Spleen (tissue), 11 donors: ENCODE data around the gene CACNA2D3. TPM values are rescaled to one million over a fixed set of nuclear protein-coding genes. Genes with fewer than 3 reads are reported as not detected.
"Not testable (repeated sequence)": the region's sequence is repeated elsewhere in the genome, so short reads cannot be mapped to it uniquely, and the experiment has no call there.

ENCODE experiments used
- DNase-seq: peaks from one replicate; pipeline ENCODE4 v3.0.0-alpha.2; 2020
- H3K27ac ChIP-seq, 8 donors: fragments of 200-600 bp; sonication (generic) in 7 of 8; 1 replicate in 4 of 8; 2 replicates in 4 of 8; pipeline versions ENCODE4 v1.5.0 to v1.8.0; 2016 to 2021; ENCODE audit warnings: inconsistent platforms in 4 of 8, mild to moderate bottlenecking in 4 of 8, moderate library complexity in 1 of 8
- H3K27me3 ChIP-seq, 7 donors: fragments of 200-600 bp; sonication (generic) in 6 of 7; replicated peaks in 1 of 7; 1 replicate in 4 of 7; 2 replicates in 3 of 7; pipeline versions ENCODE4 v1.5.0 to v1.8.0; 2016 to 2021; ENCODE audit warnings: inconsistent platforms in 3 of 7, mild to moderate bottlenecking in 1 of 7
- H3K36me3 ChIP-seq, 6 donors: fragments of 200-600 bp; sonication (generic) in 5 of 6; 1 replicate in 4 of 6; 2 replicates in 2 of 6; pipeline versions ENCODE4 v1.5.0 to v1.8.0; 2016 to 2021; ENCODE audit warnings: inconsistent platforms in 2 of 6
- H3K4me1 ChIP-seq, 6 donors: fragments of 200-600 bp; sonication (generic) in 5 of 6; 1 replicate in 3 of 6; 2 replicates in 3 of 6; pipeline versions ENCODE4 v1.5.0 to v1.8.0; 2016 to 2021; ENCODE audit warnings: inconsistent platforms in 3 of 6
- H3K4me3 ChIP-seq, 8 donors: fragments of 200-600 bp; sonication (generic) in 7 of 8; 1 replicate in 4 of 8; 2 replicates in 4 of 8; pipeline versions ENCODE4 v1.5.0 to v1.8.0; 2016 to 2021; ENCODE audit warnings: inconsistent platforms in 4 of 8, mild to moderate bottlenecking in 4 of 8, moderate library complexity in 2 of 8
- H3K9me3 ChIP-seq, 8 donors: fragments of 200-600 bp; sonication (generic) in 7 of 8; 1 replicate in 4 of 8; 2 replicates in 4 of 8; pipeline versions ENCODE4 v1.5.0 to v1.8.0; 2016 to 2021; ENCODE audit warnings: inconsistent platforms in 4 of 8
- CTCF ChIP-seq, 11 experiments: fragments of 200-600 bp in 7 of 11; fragments of 450-650 bp in 4 of 11; sonication (generic) in 4 of 11; IDR thresholded peaks in 8 of 11; conservative IDR thresholded peaks in 3 of 11; 1 replicate in 7 of 11; 2 replicates in 4 of 11; pipeline versions ENCODE4 v1.4.0 to v1.8.0; 2016 to 2021; ENCODE audit warnings: antibody characterized with exemption in 11 of 11, inconsistent platforms in 4 of 11, mild to moderate bottlenecking in 1 of 11
- POLR2A ChIP-seq, 3 donors: fragments of 450-650 bp; IDR thresholded peaks; one replicate each; pipeline ENCODE4 v1.5.1; 2017; ENCODE audit warnings: antibody characterized with exemption in 3 of 3, mild to moderate bottlenecking in 1 of 3
- POLR2AphosphoS5 ChIP-seq, 3 donors: sonication (generic); formaldehyde crosslinking; IDR thresholded peaks; one replicate each; pipeline ENCODE4 v1.5.1; 2017; ENCODE audit warnings: antibody characterized with exemption in 3 of 3
- WGBS, 5 donors: extraction: QIAGEN DNeasy Blood & Tissue Kit in 3 of 5; methylation state at CpG; one replicate each; pipeline versions ENCODE4 v1.1.5 to v1.1.7; 2013 to 2018; 5-methylcytosine and 5-hydroxymethylcytosine counted together
- intact Hi-C: fragments of 100-400 bp; cut with DNase I; formaldehyde crosslinking; loops from one replicate; pipeline ENCODE4 v1.15.0; 2023; ENCODE audit warnings: low total_unique reads
- polyA plus RNA-seq, 3 donors: library from polyadenylated mRNA; stranded (reverse); fragments of 200-250 nt; gene quantifications; one replicate each; pipeline ENCODE4 v1.2.1, GENCODE V29; 2013
- total RNA-seq, 7 donors: library from RNA; depleted of rRNA in 3 of 7; stranded (reverse); fragments of >200 nt in 3 of 7; fragmentation: NEBNext Ultra II Directional in 4 of 7; extraction: Animal tissue kit (Norgen Biotek cat#: 25700) in 4 of 7; gene quantifications; one replicate each; pipeline versions ENCODE4 v1.1.0 to v1.2.1, GENCODE V29; 2016 to 2021
- donor health status: healthy with polysubstance abuse.
- donor health status: DM: no; HTN: no; CAD: no; lungs with moderate emphysema.
- donor health status: DM: no; HTN: no; CAD: no.
- donor health status: Bipolar disorder and iron deficiency.
- donor health status: healthy.
- donor health status: DM: no; HTN: no; CAD: no.
- donor health status: DM: yes; HTN: yes; CAD: no.

The CACNA2D3 gene
- total and polyA plus RNA-seq, 10 donors: 0.83 to 4.9 (median 2.9) TPM

- no peak overlapping the region for H3K4me3 ChIP-seq
- no peak for DNase-seq
- TF ChIP-seq CTCF (IDR thresholded peaks at IDR 0.05 in 8 of 11, conservative IDR thresholded peaks at IDR 0.05 in 3 of 11) (no peak), POLR2AphosphoS5 (IDR thresholded peaks at IDR 0.05) (no peak)
- no peaks in the 10 kb centered on the region for H3K4me1 ChIP-seq
- H3K27ac ChIP-seq: no peak overlapping the region
- WGBS, 5 donors: 81 to 92% (median 82%) methylated on average over 11 of the region's 11 CpGs
- H3K36me3 ChIP-seq: no peaks in the 10 kb centered on the region
- no peaks in the 10 kb centered on the region for H3K27me3 ChIP-seq
- H3K9me3 ChIP-seq: peaks cover 0 to 18% (median 16%) of the 10 kb centered on the region in 8 donors
- intact Hi-C loops: no loop called here
These were observed 18.3 kb upstream of the CACNA2D3 start for GRCh38 chr3:54104084-54104483.

GRCh38 chr3:54116129-54116528 is 6.2 kb upstream of the CACNA2D3 start:
- 88 to 93% (median 91%) methylated on average over 4 of the region's 4 CpGs for WGBS, 5 donors
- H3K4me3 ChIP-seq, DNase-seq, H3K27ac ChIP-seq, H3K36me3 ChIP-seq, intact Hi-C loops, H3K4me1 ChIP-seq: not testable (repeated sequence)
- Histone ChIP-seq H3K27me3 (peaks cover 0 to 55% (median 28%) of the 10 kb centered on the region in 7 donors), H3K9me3 (peaks cover 0 to 14% (median 2%) of the 10 kb centered on the region in 8 donors)

- Histone ChIP-seq H3K36me3 (no peaks in the 10 kb centered on the region), H3K27me3 (peaks cover 0 to 93% (median 43%) of the 10 kb centered on the region in 7 donors), H3K4me1 (peaks cover 7 to 34% (median 19%) of the 10 kb centered on the region in 6 donors), H3K4me3 (peak overlapping the region; percentile 30 to 73 (median 48)), H3K9me3 (peaks cover 0 to 10% (median 2%) of the 10 kb centered on the region in 8 donors), H3K27ac (peak overlapping the region in 1 of 8 donors; percentile 51)
- intact Hi-C loops: no loop called here
- TF ChIP-seq CTCF (IDR thresholded peaks at IDR 0.05 in 8 of 11, conservative IDR thresholded peaks at IDR 0.05 in 3 of 11) (no peak), POLR2A (IDR thresholded peaks at IDR 0.05) (no peak), POLR2AphosphoS5 (IDR thresholded peaks at IDR 0.05) (peak in 2 of 3 donors; percentile 42 to 54)
- WGBS, 5 donors: 4 to 21% (median 5%) methylated on average over 7 to 45 of the region's 45 CpGs
- DNase-seq: no peak
These were observed 1.5 kb upstream of the CACNA2D3 start for GRCh38 chr3:54120657-54121413.

- DNase-seq: no peak
- 1 to 2% (median 2%) methylated on average over 44 to 107 of the region's 107 CpGs for WGBS, 5 donors
- Histone ChIP-seq H3K27ac (peak overlapping the region in 4 of 8 donors; percentile 17 to 69 (median 54)), H3K9me3 (peaks cover 0 to 2% (median 0%) of the 10 kb centered on the region in 8 donors), H3K36me3 (no peaks in the 10 kb centered on the region), H3K4me3 (peak overlapping the region; percentile 30 to 73 (median 48)), H3K4me1 (peaks cover 7 to 34% (median 19%) of the 10 kb centered on the region in 6 donors), H3K27me3 (peaks cover 0 to 93% (median 41%) of the 10 kb centered on the region in 7 donors)
- peak in 1 of 3 donors; percentile 38 for TF ChIP-seq POLR2AphosphoS5 (IDR thresholded peaks at IDR 0.05)
- TF ChIP-seq POLR2A (IDR thresholded peaks at IDR 0.05): no peak
- TF ChIP-seq CTCF (IDR thresholded peaks at IDR 0.05 in 8 of 11, conservative IDR thresholded peaks at IDR 0.05 in 3 of 11): no peak
- intact Hi-C loops: no loop called here
These were observed 683 bp upstream of the CACNA2D3 start for GRCh38 chr3:54121414-54122323.
